Stimulated activated CD4-positive, alpha-beta T cell treated with anti-CD3 and anti-CD28 coated beads, Interleukin-2, amount 100 ng/mL, for 48 hours (primary cell): ENCODE results near the gene SFTA2.

Source experiments
- DNase-seq, 2 donors: peaks; one replicate each; pipeline ENCODE4 v3.0.0-alpha.2; 2020

The SFTA2 gene

DNA sequence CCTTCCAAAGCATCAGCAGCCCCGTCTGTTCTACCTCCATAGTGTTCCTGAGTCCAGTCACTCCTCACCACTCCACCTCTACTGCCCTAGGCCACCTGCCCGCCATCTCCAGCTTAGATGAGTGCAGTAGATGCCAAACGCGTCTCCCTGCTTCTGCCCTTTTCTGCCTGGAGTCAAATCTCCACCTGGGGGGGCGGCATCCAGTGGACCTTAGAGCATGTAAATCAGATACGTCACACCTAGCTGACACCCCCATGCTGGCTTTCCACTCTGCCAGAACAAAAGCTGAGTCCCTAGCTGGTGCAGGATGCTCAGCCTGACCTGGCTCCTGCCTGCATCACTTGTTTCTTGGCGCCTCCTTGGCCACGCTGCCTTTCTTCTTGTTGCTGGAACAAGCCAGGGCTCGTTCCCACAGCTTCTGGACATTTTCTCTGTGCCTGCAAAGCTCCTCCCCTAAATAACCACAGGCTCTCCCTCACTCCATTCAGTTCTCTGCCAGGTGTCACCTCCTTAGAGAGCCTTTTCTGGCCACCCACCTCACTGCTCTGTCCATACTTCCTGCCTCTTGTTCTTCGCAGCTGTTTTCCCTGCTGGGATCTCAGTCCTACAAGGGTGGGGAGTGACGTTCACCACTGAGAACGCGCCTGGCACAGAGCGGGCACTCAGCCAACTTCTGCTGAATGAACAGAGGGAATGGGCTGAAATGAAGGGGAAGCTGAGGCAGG, 41.9 kb downstream of the SFTA2 start:
- DNase-seq = no peak

GRCh38 chr6:30889496-30889885, 42.5 kb downstream of the SFTA2 start:
- no peak for DNase-seq

DNA sequence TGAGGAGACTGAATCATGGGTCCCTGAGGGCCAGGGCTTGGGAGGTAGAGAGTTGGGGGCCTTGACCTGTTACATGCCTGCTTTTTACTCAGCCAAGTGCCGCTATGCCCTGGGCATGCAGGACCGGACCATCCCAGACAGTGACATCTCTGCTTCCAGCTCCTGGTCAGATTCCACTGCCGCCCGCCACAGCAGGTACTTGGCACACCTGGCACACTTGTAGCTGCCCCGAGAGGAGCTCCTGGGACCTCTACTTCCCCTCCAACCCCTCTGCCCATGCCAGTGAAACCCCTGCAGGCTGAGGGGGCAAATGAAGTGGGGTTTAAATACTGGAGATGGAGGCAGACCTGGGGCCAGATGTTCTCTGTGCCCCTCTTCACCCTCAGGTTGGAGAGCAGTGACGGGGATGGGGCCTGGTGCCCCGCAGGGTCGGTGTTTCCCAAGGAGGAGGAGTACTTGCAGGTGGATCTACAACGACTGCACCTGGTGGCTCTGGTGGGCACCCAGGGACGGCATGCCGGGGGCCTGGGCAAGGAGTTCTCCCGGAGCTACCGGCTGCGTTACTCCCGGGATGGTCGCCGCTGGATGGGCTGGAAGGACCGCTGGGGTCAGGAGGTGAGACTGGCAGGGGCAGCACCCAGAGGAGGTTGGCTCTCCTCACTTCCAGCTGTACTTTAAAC, 43.0 kb downstream of the SFTA2 start:
- no peak for DNase-seq

- no peak for DNase-seq
Measured at GRCh38 chr6:30887901-30888815, 43.8 kb downstream of the SFTA2 start.

DNA sequence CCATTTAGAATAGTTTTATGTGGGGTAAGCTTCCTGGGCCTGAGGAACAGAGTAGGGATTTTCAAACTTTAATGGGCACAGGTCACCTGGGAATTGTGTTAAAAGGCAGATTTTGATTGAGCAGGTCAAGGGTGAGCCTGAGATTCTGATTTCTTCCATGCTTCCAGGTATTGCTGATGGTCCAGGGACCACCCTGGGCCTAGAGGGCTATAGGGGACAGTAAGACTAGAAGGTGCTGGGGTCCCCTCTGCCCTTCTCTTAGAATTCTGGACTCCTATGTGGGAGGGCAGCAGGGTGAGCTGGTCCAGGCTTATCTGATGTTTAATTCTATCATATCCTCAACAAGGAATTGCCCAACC, 45.1 kb downstream of the SFTA2 start:
- DNase-seq = no peak

DNA sequence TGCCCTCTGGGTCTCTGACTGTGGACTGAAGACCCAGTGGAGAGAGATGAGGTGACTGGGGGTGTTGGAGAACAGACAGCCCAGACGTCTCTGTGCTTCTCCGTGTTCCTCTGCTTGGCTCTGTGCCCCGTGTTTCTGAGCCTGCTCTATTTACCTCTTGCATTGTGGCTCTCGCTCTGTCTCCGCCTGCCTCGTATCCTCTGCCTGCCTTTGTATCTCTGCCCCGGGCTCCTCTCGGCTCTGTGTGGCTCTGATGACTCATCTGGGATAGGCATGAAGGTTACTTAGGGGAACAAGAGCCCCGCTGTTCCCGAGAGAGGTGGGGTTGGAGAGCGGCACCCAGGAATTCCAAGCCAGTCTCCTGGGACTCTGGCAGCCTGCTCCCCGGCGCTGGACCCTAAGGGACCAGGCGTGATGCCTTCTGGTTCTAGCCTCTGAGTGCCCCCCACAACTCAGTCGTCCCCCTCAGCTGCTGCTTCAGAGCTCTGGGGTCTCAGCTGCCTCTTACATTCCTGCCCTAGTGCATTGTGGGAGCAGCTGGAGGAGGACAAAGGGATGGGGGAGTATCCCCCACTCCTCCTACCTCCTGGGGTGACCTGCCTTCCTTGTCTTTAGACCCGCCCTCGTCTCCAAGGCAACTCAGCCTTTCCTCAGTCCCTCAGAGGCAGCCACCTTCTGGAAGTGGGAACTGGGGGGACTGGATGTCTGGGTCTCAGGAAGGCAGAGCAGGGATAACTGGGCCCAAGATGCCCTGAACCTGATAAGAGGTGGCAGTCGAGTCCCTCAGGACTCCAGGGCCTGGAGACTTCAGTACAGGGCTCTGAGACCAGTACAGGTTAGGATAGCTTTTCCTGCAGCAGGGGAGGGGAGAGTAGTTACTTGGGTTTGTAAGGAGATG, 45.7 kb downstream of the SFTA2 start:
- DNase-seq = no peak

DNA sequence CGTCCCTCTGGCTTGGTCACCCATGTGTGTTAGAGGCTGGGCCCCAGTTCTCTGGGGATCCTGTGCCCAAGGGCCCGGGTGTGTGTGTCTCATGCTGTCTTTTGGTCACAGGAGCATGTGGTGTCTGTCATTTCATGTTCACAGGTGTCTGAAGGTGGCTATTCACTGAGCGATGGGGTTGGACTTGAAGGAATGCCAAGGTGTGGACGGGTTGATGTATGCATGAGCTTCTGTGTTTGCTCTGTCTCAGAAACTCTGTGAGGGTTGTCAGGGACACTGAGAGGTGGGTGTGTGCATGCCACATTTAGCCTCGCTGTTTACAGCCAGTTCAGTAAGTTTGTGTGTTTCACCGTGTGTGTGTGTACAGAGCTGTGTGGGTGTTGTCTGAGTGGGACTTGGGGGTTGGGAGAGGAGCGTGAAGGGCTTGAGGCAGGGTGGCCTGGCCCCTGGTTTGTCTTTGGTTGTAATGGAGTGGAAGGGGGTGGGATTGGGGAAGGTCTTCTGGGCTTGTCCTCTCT, 46.4 kb downstream of the SFTA2 start:
- DNase-seq = no peak

DNA sequence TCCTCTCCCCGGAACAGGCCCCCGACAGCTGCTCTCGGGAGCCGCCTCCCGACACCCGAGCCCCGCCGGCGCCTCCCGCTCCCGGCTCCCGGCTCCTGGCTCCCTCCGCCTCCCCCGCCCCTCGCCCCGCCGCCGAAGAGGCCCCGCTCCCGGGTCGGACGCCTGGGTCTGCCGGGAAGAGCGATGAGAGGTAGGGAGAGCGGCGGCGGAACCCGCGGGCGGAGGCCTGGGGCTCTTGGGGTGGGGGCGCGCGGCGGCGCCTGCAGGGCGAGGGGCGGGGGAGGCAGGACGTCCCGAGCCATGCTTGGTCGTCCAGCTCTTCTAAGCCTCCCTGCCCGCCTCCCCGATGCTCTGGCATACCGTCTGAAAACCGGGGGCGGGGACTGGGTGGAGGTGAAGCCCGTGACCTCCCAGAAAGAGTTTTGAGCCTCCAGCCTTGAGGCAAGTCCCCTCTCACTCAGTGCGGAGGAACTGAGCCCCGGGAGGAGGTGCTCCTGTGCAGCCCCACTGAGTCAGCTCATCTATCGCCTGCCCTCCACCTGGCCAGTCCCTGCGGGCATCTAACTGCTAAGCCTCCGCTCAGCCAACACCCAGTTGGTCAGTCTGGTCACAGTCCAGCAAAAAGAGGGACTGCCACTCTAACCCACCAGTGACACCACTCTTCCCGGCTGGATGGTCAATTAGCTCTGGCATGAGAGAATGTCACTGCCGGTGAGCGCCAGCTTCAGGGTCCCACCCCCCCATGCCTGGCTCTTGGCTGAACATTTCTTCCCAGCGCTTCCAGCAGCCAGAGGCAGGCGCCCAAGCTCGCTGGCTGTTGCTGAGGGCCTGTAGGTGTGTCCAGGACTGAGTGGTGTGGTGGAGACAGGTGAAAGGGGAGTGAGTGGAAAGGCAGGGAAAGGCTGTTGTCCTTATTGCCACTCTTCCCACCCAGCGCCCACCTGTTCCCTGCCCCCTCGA, 47.2 kb downstream of the SFTA2 start:
- DNase-seq = peak in 1 of 2 donors; percentile 34

GRCh38 chr6:30883685-30884520, 48.1 kb downstream of the SFTA2 start, which contains the start of gene DDR1:
Gene DDR1, plus strand, starts transcription at chr6:30884519. Its CDS starts 4,211 bp downstream, at chr6:30888730.
- DNase-seq = peak; percentile 35 to 40

DNA sequence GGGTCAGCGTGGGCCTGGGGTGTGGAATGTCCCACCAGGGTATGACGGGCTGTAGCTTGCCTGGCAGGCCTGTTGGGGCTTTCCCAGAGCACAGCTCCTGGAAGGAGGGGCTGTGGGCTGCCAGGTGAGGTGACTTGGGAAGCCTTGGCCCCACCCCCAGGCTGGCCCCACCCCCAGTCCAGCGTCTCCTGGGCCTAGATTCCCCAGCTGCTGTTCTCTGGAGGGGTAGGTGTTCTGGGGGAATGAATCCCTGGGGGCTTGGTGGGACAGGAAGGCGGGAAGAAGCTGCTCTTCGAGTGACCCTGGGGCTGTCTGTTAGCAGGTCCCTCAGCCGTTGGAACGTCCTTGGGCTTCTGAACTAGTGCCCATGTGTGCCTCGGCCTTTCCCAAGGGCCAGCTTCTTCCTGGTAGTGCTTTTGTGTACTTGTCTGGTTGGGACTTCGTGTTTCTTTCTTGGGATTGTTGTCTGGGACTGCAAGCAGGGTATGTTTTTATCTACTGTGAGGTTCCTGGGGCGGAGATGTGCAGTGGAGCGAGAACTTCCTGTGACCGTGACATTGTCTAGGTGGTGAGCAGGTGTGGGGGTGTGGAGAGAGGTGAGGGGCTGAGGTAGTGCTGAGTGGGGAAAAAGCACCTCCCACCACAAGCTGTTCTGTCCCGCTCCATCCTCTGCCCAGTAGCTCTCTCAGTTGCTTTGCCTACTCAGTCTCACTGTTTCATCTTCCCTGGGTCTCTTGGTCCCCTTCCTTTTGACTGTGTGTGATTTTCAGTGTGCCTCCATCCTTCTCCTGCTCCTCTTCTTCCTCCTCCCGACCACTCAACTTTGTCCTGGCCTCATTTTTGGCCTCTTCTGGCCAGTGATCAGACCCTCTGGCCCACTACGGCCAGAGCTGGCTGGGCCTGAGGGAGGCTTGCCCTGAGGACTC, 48.9 kb downstream of the SFTA2 start:
- no peak for DNase-seq

- DNase-seq = no peak
Measured at GRCh38 chr6:30882204-30882758, 49.7 kb downstream of the SFTA2 start.

DNA sequence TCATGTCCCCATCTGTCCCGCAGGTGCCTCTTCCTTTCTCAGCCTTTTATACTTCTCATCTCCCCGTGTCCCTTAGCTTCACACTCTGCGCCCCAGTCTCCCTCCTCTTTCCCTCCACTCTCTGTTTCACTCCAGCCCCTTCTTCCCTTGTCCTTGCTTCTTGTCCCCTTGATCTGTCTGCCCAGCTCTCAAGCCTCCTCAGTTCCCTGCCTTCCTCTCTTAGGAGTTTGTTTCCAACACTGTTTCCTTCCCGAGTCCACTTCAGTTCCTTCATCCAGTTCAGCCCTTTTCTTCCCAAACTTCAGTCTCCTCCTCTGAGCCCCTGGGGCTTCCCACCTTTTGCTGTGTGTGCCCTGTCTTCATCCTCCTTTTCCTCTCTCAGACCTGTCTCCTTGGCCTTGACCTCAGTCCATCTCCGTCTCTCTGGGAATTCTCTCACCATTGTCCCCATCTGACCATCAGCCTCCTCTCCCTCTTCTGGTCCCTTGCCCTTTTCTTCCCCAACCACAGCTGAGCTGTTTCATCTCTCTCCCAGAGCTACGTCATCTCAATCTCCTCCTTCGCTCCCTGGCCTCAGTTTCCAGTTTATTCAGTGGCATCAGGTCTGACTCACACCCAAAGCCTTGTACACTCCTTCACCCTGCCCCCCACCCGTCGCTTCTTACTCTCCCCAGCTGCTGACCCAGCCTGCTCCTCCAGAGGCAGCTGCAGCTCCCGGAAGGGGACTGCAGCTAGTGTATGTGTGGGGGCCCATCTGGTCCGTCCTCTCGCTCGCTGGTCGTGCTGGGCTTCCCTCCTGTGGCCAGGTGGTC, 50.4 kb downstream of the SFTA2 start:
- no peak for DNase-seq
